A549 treated with CpdA at 1 μM for 4 hours (cell line): ENCODE results near the gene SLC46A3. TPM values are rescaled to one million over a fixed set of nuclear protein-coding genes. Genes with fewer than 3 reads are reported as not detected.

Source experiments
- total RNA-seq: library from RNA; stranded (reverse); fragments of 200-300 nt; extraction: Qiagen RNA extraction; gene quantifications from 5 replicates; pipeline ENCODE4 v1.2.3, GENCODE V29; 2022; ENCODE audit warnings: low read depth

The SLC46A3 gene
- total RNA-seq, result 1.5 to 1.9 TPM (median 1.7 TPM) in 5 replicates

GRCh38 chr13:28718543-28719226 is at the start of gene SLC46A3:
Gene SLC46A3 (minus strand): TSS chr13:28718970. CDS start chr13:28717998, 972 bp downstream.

GRCh38 chr13:28658796-28659620 is 59.8 kb downstream of the SLC46A3 start, which contains the start of gene POMP:
Gene POMP (plus strand): TSS chr13:28659130. CDS start chr13:28659185, 55 bp downstream.

Other genes with a start within 250 kb of the SLC46A3 start
- gene FLT1, start 223.8 kb downstream of the SLC46A3 start, total RNA-seq, result 0.01 TPM in 1 of 5 replicates, not detected in the others
- 107 to 131 TPM (median 111 TPM) in 5 replicates for gene POMP, start 59.8 kb downstream of the SLC46A3 start, total RNA-seq
- 0.01 TPM in 1 of 5 replicates, not detected in the others for gene MTUS2, start 101.4 kb upstream of the SLC46A3 start, total RNA-seq